K562 (cell line): Measurements from ENCODE around the gene CEP95. TPM values are rescaled to one million over a fixed set of nuclear protein-coding genes. Genes with fewer than 3 reads are reported as not detected.

ENCODE experiments used
- BMI1 ChIP-seq: fragments of 150-350 bp; IDR thresholded peaks from 2 replicates; pipeline ENCODE4 v1.6.1; 2014; ENCODE audit warnings: low read length
- BRD9 ChIP-seq: fragments of 450-650 bp; IDR thresholded peaks from 2 replicates; pipeline ENCODE4 v1.6.1; 2018; ENCODE audit warnings: low read depth; ENCODE audit not compliant: partially characterized antibody
- CBX5 ChIP-seq: IDR thresholded peaks from 2 replicates; pipeline ENCODE4 v1.6.1; 2014; ENCODE audit warnings: low read depth, borderline replicate concordance
- CSDE1 ChIP-seq, 2 experiments: fragments of 450-650 bp; IDR thresholded peaks; 2 replicates each; pipeline ENCODE4 v1.6.1; 2016; ENCODE audit warnings: mild to moderate bottlenecking in 1 of 2
- DNMT1 ChIP-seq: fragments of 450-650 bp; IDR thresholded peaks from 2 replicates; pipeline ENCODE4 v1.6.1; 2016; ENCODE audit warnings: antibody characterized with exemption, mild to moderate bottlenecking
- HMGXB4 ChIP-seq: sonication (generic); formaldehyde crosslinking; IDR thresholded peaks from 2 replicates; pipeline ENCODE4 v1.8.1; 2023; ENCODE audit warnings: mild to moderate bottlenecking, missing genetic modification reagents
- KAT7 ChIP-seq: sonication (generic); formaldehyde crosslinking; IDR thresholded peaks from 2 replicates; pipeline ENCODE4 v1.8.0; 2022; ENCODE audit warnings: missing genetic modification reagents, mild to moderate bottlenecking, borderline replicate concordance
- MNT ChIP-seq, 2 experiments: fragments of 450-650 bp; conservative IDR thresholded peaks; 2 replicates each; pipeline ENCODE4 v1.6.1; 2017; ENCODE audit warnings: mild to moderate bottlenecking in 2 of 2, moderate library complexity in 2 of 2
- PKNOX1 ChIP-seq: fragments of 450-650 bp; IDR thresholded peaks from 2 replicates; pipeline ENCODE4 v1.6.1; 2016
- RBM22 ChIP-seq: fragments of 200-400 bp; formaldehyde crosslinking; IDR thresholded peaks from 2 replicates; pipeline ENCODE4 v1.6.1; 2018; ENCODE audit warnings: low read length, low read depth; ENCODE audit not compliant: poor library complexity, severe bottlenecking
- SRSF7 ChIP-seq: fragments of 200-400 bp; formaldehyde crosslinking; optimal IDR thresholded peaks from 2 replicates; pipeline ENCODE3; 2017; ENCODE audit warnings: mild to moderate bottlenecking, low read depth, low read length
- STAG1 ChIP-seq: sonication (generic); formaldehyde crosslinking; IDR thresholded peaks from 2 replicates; pipeline ENCODE4 v1.5.0; 2020; ENCODE audit warnings: missing genetic modification reagents, borderline replicate concordance
- TCF7 ChIP-seq: sonication (generic); IDR thresholded peaks from 2 replicates; pipeline ENCODE4 v1.6.1; 2016; ENCODE audit warnings: antibody characterized with exemption, borderline replicate concordance
- TFAM ChIP-seq: fragments of 250-450 bp; sonication (Bioruptor Pico); conservative IDR thresholded peaks from 2 replicates; pipeline ENCODE4 v1.5.0; 2021; ENCODE audit warnings: mild to moderate bottlenecking, moderate library complexity
- TRIM24 ChIP-seq, 2 experiments: fragments of 450-650 bp; IDR thresholded peaks; 2 replicates each; pipeline ENCODE4 v1.6.1; 2016
- USF2 ChIP-seq: sonication (generic); formaldehyde crosslinking; IDR thresholded peaks from 2 replicates; pipeline ENCODE4 v1.5.0; 2020; ENCODE audit warnings: missing genetic modification reagents
- VEZF1 ChIP-seq: fragments of 200-800 bp; sonication (Bioruptor generic); IDR thresholded peaks from 2 replicates; pipeline ENCODE4 v1.6.1; 2017; ENCODE audit warnings: missing genetic modification characterization, missing compliant biosample characterization
- ZKSCAN8 ChIP-seq: fragments of 200-800 bp; sonication (Bioruptor generic); IDR thresholded peaks from 2 replicates; pipeline ENCODE4 v1.6.1; 2016; ENCODE audit warnings: missing genetic modification characterization, missing compliant biosample characterization
- polyA plus RNA-seq, 8 experiments: library from polyadenylated mRNA; depleted of rRNA in 4 of 8; stranded (reverse) in 5 of 8; unstranded in 3 of 8; fragments of >200 nt; fragmentation: Nextera tagmentation in 2 of 8; fragmentation: Illumina TruSeq in 1 of 8; extraction: Ambion mirVana in 2 of 8; extraction: Trizol in 1 of 8; gene quantifications; 2 replicates each; pipeline versions ENCODE4 v1.2.1 to v1.2.3, GENCODE V29; 2011 to 2014; ENCODE audit warnings: inconsistent platforms in 1 of 8, missing spikeins in 1 of 8
- total RNA-seq, 7 experiments: library from RNA; depleted of rRNA in 6 of 7; stranded (reverse); fragments of >200 nt in 6 of 7; fragmentation: Illumina TruSeq in 2 of 7; extraction: Trizol in 2 of 7; gene quantifications; 2 replicates each; pipeline versions ENCODE4 v1.2.1 to v1.2.3, GENCODE V29; 2011 to 2021; ENCODE audit warnings: low replicate concordance in 1 of 7
- TF ChIP-seq, protein P1 (sequence below), 2 experiments: fragments of 450-650 bp in 1 of 2; sonication (generic) in 1 of 2; formaldehyde crosslinking in 1 of 2; IDR thresholded peaks in 1 of 2; conservative IDR thresholded peaks in 1 of 2; 2 replicates each; pipeline versions ENCODE4 v1.6.1 to v1.8.1; 2016 to 2023; ENCODE audit warnings: mild to moderate bottlenecking in 2 of 2, moderate library complexity in 2 of 2, inconsistent platforms in 1 of 2, missing genetic modification reagents in 1 of 2

The CEP95 gene
- total and polyA plus RNA-seq, 9 of the 15 experiments (the other 6 are each of a cell fraction or from before 2014, with no cell fraction given): 26.7 to 80.7 (median 56.9) TPM

GRCh38 chr17:64506576-64507412 lies at the start of gene CEP95 (continued):
- TF ChIP-seq, protein P1, sequence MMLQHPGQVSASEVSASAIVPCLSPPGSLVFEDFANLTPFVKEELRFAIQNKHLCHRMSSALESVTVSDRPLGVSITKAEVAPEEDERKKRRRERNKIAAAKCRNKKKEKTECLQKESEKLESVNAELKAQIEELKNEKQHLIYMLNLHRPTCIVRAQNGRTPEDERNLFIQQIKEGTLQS (IDR thresholded peaks at IDR 0.05): 0 out of 2 replicates have a peak, but pooled peaks have one; percentile 26
- TF ChIP-seq, protein P1 (CRISPR knock-in tag; conservative IDR thresholded peaks at IDR 0.05): no peak
- TF ChIP-seq CSDE1 (IDR thresholded peaks at IDR 0.05) (no peak), VEZF1 (peak; percentile 82), BRD9 (no peak), CBX5 (no peak), PKNOX1 (peak; percentile 69), SRSF7 (no peak), KAT7 (CRISPR knock-in tag) (peak; percentile 70; the same call in 1 of the 2 replicates), ZKSCAN8 (no peak), TRIM24 (IDR thresholded peaks at IDR 0.05) (peak; percentile 13 to 63; a peak in 3 of 4 replicates), STAG1 (CRISPR knock-in tag) (peak; percentile 37; the same call in 1 of the 2 replicates), TFAM (no peak), MNT (conservative IDR thresholded peaks at IDR 0.05) (peak; percentile 95 to 97), RBM22 (peak; percentile 53), TCF7 (peak; percentile 22; the same call in 1 of the 2 replicates), DNMT1 (no peak), BMI1 (0 out of 2 replicates have a peak, but pooled peaks have one; percentile 23), HMGXB4 (peak; percentile 89; the same call in 1 of the 2 replicates), USF2 (CRISPR knock-in tag) (peak; percentile 92)
